Activated effector memory CD4-positive, alpha-beta T cell treated with anti-CD3 and anti-CD28 coated beads, Interleukin-2, amount 50 U/mL, for 16 hours (primary cell): ENCODE results near the gene NCEH1.
"Not testable (repeated sequence)": the region's sequence is repeated elsewhere in the genome, so short reads cannot be mapped to it uniquely, and the experiment has no call there.

Experiments used
- DNase-seq: peaks from one replicate; pipeline ENCODE4 v3.0.0-alpha.2; 2020

NCEH1 gene

DNA sequence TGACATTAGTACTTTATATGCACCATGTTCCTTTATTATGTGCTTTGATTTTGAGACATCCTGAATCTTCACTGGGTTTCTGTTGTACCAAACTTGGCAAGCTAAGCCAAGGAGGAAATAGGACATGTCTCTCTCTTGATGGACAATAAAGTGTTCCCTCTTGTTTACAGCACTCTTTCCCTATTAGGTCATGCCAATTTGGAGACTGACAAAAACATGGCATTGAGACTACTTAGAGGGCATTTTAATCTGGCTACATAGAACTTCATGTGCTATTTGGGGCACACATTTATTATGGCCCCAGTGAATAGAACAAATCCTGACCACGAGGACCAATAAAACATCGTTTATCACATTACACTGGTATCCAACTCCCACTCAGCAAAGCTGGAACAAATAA, 102.3 kb downstream of the NCEH1 start:
- DNase-seq = no peak

DNA sequence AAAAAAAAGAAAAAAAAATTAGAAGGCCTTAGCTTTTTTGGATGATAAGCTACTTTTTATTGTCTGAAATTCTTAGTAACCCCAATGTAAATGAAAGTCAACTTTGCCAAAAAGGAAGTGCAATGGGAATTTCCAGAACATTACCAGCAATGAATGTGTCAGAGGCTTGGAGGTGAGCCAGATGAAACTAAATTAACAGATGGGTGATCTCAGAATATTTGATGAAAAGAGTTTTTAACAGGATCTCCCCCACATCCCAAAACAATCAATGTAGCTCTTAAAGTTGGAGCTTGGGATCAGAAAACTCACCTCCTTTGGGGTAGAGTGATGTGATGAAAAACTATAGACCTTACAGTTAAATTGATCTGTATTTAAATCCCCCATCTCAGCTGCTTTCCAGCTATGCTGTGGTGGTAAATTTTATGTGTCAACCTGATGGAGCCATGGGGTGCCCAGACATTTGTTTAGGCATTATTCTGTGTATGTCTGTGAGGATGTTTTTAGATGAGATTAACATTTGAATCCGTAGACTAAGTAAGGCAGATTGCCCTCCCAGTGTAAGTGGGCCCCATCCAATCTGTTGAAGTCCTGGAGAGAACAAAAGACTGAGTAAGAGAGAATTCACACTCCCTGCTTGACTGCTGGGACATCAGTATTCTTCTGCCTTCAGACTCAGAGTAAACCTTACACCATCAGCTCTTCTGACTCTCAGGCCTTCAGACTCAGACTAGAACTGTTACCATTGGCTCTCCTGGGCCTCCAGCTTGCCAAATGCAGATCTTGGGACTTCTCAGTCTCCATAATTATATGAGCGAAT, 103.4 kb downstream of the NCEH1 start:
- DNase-seq = no peak

DNA sequence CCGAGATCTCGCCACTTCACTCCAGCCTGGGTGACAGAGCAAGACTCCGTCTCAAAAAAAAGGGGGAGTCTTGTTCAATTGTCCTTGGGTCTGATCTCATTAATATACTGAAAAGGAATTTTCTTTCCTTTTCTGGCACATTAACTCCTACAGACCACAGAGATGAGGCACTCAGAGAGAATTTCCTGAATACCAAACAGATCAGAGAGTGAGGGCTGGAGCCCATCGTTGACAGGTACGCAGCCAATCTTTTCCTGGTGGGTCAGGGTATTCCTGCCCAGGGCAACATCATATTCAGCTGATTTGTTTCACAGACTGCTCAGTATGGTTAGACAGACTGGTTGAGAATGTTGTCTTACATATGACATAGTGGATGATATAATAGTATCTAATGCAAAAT, 104.8 kb downstream of the NCEH1 start:
- no peak for DNase-seq

DNA sequence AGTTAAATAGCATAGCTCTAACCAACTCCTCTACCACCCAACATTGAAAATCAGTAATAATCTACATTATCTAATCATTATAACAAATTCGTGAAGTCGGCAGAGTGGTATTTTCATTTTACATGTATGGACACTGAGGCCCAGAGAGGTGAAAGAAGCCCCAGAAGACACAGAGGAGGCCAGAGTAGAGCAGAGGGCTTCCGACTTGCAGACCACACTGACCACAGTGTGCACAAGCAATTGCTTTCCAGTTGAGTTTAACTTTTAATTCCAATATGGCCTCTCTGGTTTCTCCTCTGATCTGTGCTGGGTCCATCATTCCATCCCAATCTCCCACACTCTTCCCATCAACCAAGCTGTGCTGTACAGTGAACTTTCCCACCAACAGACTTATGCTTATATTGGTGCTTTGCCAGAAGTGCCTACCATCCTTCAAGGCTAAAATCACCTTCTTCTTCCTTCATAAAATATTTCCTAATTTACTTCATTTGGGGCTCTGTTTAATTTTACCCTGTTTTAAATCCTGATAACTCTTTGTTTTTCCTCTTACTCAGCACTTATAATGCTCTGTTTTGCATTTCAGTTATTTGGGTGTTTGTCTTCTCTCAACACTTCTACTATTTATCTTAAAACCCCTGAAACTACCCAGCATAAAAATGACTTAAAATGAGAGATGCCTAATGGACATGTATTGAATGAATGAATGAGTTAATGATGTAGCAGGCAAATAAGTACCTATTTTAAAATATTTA, 105.8 kb downstream of the NCEH1 start:
- no peak for DNase-seq

DNA sequence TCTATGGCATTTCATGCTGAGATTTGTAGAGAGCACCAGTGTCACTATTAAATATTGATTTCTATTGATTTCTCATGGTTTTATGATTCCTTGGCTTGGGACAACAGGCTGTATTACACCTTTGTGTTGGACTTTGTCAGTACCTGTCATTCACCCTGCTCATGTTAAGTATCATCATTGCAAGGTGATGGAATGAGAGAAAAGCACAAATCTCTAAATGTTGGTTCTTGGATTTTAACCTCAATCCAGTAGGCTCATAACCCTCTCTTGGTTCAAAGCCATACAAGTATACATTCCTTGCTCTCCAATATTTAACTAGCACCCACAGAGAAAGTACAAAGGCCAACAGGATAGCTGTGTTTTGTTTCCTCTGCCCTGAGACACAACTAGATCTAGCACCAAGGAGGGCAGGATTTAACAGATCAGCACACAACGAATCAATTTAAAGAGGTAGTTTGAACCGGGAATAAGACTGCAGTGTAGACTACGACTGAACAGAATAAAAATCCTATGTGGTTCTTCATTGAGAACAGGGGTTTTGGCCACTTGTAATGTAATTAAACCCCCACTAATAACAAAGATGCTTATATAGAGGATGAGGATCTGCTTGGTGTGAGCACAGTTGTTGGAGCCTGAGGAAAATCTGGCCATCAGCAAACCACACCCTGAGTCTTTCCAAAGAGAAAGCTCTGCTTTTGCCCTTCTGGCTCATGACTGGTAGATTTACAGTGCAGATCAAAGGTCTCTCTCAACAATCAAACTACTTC, 109.6 kb downstream of the NCEH1 start:
- DNase-seq = no peak

DNA sequence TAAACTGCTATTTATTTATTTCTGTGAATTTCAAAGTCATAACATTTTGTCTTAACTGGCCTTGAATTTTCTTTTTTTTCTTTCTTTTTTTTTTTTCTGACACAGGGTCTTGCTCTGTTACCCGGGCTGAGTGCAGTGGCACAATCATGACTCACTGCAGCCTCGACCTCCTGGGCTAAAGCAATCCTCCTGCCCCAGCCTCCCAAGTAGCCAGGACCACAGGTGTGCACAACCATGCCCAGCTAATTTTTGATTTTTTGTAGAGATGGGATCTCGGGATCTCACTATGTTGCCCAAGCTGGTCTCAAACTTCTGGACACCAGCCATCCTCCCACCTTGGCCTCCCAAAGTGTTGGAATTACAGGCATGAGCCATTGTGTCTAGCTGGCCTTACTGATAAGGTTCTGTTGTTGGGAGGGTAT, 110.2 kb downstream of the NCEH1 start:
- DNase-seq = no peak

DNA sequence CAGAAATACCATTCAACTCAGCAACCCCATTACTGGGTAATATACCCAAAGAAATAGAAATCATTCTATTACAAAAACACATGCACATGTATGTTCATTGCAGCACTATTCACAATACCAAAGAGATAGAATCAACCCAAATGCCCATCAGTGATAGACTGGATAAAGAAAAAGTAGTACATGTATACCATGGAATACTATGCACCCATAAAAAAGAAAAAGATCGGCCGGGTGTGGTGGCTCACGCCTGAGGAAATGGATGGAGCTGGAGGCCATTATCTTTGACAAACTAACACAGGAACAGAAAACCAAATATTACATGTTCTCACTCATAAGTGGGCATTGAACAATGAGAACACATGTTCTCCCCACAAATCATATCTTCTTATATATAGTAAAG, 112.0 kb downstream of the NCEH1 start:
- no peak for DNase-seq

DNA sequence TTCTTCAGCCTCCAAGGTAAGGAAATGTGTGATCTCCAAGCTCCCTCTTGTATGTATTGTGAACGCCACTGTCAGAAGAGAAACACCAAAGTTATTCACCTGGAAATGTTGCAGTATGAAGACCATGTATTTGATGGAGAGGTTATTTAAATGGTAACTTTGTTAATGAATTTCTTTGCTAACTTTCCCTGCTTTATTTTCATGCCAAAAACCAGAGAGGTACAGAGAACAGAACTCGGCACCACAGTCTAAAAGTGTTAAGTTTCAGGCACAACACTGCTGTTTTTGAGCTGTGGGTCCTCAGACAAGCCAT, 114.5 kb downstream of the NCEH1 start:
- DNase-seq = no peak

DNA sequence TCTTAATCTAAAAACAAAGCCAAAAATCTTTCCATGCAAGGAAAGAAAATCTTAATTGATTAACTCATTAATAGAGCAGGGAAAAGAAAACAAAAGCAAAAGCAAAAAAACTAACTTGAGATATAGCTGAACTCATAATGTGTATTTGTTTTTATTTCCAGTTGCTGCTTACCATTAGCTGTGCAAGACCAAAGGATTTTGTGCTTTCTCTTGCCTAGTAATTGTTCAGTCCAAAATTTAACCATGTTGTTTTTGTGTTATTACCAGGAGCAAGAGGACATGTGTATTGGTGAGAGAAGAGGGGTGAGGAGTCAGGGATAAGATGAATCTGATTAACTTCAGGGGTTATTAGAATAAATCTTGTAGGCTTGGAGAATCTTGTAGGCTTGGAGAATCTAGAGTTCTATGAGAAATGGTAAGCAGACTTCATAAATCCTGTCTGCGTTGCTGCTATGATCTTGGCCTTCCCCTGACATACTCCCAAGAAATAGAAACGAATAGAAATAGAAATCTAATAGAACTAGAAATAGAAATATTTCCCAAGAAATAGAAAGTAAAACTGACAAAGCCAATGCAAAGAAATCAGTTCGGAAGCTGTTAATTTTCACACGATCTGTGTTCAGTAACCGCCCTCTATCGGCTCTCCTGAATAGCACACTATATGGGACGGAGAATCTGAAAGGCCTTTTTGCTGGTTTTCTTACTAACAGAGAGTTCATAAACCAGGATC, 115.0 kb downstream of the NCEH1 start:
- peak; percentile 71 for DNase-seq

DNA sequence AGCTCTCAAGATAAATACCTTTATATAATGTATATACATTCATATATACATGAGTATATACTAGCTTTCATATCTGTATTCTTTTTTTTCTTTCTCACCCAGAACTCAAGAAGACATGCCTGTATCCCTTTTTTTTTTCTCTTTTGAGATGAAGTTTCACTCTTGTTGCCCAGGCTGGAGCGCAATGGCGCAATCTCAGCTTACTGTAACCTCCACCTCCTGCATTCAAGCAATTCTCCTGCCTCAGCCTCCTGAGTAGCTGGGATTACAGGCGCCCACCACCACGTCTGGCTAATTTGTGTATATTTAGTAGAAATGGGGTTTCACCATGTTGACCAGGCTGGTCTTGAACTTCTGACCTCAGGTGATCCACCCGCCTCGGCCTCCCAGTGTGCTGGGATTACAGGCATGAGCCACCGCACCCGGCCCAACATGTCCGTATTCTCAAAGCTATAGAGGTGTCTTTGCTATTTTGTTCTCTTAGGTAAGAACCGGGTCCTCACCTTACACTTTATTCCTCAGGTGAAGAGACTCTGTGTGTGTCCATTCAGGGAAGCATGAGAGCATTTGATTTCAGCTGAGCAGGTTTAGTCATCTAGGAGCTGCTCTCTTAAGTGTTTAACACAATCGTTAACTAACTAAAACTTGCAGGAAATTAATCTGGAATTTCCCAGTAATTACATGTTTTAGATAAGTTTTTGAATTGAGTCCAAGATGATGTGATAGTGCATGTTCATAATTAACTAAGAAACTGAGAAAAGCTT, 115.8 kb downstream of the NCEH1 start:
- DNase-seq = not testable (repeated sequence)

DNA sequence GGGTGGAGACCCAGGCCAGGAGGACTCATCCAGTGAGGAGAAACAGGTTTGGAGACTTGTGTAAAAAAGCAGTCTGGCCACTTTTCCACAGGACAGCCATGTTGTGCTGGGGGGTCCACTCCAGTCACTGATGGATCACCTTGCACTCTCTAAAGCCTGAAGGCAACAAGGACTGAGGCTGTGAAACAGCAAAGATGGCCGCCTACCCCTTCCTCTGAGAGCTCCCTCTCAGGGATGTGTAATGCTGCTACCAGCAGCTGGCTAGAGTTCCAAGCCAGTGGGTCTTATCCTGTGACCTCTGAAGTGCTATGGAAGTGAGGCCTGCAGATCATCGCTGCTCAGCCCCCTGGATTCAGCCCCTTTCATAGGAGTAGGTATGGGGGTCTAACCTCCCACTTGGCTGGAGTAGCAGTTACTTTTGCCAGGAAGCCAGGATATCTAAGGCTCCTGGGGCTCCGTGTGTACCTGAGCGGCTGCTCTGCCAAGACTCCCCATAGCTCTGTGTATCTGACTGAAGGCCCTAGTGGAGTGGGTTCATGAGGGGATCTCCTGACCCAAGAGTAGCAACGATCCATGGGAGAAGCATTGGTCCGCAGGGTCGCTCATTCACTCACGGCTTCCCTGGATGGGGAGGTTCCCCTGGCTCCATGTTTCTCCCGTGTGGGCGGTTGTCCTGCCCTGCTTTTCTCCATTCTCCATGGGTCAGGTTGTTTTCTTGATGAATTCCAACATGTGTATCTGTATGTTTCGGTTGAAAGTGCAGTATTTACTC, 117.8 kb downstream of the NCEH1 start:
- peak; percentile 65 for DNase-seq

DNA sequence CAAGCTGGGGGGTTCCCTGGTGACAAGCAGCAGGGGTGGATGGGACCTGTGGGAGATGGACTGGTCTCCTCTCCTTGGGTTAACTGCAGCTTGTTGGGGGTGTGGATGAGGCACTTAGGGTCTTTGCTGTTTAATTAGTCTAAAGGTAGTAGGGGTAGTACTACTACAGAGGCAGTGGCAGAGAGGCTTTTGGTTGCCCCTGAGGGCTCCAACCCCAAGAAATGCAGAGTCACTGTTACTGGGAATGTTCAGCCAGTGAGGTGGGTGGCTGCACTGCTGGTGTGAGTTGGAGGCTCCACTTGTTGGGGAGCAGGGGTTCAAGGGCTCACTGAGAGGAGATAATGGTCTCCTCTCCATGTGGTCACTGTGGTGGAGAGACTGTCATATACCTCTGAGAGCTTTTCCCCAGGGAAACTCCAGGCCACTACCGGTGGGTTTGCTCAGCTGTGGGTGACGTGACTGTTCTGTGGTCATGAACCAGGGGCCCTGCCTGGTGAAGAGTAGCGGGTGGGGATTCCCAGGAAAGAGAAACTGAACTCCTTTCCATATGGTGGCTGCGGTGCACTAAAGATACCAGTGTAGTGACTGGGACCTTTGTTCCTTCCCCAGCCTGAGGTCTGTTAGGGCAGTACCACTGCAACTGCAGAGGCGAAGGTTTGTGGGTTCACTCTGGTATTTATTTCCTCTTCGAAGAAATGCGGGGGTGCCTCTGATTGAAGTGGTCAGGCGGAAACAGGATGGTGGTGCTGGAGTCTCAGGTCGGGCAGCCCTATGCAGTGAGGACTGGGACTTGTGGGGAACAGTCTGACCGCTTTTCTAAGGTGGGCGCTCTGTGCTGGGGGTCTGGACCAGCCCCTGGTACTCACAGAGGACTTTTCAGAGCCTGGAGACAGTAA, 118.7 kb downstream of the NCEH1 start:
- DNase-seq = peak; percentile 92

DNA sequence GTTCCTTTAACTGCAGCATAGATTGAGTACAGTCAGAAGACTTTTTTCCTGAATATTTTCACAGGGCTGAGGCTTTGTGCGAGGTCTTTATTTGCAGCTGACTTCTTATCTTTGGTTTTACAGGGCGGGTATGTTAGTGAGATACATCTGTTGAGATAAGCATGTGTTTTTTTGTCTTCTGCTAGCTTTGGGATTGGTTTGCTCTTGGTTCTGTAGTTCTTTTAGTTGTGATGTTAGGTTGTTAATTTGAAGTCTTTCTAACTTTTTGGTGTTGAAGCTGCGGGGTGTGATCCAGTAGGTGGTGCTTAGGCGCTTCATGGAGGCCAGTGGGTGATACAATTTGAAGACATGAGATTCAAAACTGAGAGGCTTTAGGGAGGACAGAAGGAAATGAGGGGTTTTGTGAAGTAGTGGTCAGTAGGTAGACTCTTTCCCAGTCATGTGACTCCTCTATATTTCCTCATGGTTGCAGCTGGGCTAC, 119.7 kb downstream of the NCEH1 start:
- DNase-seq = no peak

DNA sequence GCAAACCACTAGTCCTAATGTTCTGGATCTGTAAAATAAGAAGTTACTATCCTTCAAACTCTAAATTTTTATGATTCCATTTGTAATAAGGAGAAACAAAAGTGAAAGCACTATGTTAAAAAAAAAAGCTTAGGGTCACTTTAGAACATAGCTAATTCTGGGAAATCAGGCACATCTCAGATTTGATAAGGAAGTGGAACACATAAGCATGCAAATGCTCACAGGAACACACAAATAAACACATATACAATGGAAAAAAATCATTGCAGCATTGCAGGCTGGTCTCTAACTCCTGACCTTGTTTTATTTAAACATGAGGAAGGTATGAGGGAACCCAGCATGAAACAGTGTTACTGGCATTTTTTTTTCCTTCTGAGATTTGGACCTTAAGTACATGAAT, 124.4 kb downstream of the NCEH1 start:
- no peak for DNase-seq

DNA sequence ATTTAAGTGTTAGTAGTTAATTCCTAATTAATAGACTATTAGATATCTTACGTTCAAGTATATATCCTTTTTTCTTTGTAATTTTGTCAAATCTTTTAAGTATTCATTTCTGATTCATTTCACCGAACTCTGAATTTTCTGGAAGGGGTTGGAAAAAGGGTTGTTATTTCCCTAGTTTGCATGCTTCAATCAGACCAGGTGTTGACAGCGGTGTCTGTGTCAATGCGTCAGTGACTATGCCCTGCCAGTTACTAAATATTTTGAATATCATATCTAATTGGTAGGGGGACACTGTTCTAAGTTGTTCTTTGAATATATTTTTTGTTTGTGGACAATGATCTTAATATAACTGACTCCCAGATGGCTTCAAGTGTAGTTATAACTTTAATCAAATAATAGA, 124.9 kb downstream of the NCEH1 start:
- DNase-seq = no peak

DNA sequence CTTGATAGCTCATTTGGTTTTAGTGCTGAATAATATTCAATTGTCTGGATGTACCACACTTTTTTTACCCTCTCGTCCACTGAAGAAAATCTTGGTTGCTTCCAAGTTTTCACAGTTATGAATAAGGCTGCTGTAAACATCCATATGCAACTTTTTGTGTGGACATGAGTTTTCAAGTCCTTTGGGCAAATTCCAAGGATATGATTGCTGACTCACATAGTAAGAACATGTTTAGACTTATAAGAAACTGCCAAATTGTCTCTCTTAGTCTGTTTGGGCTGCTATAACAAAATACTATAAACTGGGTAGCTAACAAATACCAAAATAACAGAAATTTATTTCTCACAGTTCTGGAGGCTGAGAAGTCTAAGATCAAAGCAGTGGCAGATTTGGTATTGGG, 128.2 kb downstream of the NCEH1 start:
- DNase-seq = no peak

DNA sequence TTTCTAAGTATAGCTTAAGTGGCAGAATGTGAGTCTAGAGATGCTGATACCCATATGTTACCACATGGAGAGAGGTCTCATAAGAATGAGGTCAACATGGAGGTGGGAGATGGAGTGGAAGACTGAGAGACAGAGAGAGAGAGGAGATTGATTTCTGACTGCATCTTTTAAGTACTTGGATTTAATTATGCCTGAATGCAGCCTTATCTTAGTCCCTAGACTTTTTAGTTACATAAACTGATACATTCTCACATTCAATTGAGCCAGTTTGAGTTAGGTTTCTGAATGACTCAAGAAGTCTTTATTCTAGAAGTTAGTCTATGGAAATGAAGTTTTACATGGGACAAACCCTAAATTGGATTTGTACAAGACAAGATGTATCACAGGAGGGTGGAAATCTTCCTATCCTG, 129.1 kb downstream of the NCEH1 start:
- DNase-seq = no peak

DNA sequence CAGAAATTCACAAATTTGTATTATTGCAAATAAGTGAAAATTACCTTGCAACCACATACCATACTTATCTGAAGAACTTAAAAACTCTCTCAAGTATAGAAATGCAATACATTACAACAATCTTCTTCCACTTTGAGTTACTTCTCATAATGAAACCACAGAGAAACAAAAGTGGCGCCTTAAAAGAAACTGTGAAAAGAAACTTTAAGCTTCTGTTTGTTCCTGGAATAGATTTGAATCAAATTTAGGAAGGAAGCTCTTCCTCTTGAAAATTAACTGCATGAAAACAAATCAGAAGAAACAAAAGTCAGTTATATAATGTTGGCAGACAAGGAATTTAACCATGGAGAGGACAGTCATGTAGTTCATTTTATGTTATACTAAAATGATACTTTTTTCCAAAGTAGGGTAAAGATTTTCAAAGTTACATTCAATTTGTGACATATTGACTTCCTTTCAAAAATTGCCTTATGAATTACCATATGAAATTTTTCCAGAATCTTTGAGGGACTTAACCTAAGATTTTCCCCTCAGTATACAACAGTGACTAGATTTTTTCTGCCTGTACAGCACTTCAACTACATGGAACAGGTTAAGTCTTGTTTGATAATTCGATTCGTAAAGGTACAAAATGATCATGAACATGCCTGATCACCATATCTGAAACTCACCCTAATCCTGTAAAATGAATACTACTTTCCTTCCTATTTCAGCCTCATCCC, 130.0 kb downstream of the NCEH1 start:
- DNase-seq = no peak
